Uterus (tissue), 2 donors: Measurements from ENCODE around the gene DDC.

Experiments used
- CTCF ChIP-seq, 4 experiments: fragments of 200-600 bp in 2 of 4; fragments of 450-650 bp in 2 of 4; sonication (generic) in 2 of 4; IDR thresholded peaks; one replicate each; pipeline ENCODE4 v1.5.1; 2016 to 2019; ENCODE audit warnings: antibody characterized with exemption in 4 of 4, mild to moderate bottlenecking in 2 of 4, moderate library complexity in 1 of 4
- POLR2A ChIP-seq, 2 donors: fragments of 450-650 bp; IDR thresholded peaks; one replicate each; pipeline ENCODE4 v1.6.1; 2016; ENCODE audit warnings: antibody characterized with exemption in 2 of 2, mild to moderate bottlenecking in 1 of 2, moderate library complexity in 1 of 2

GRCh38 chr7:50486512-50486911 lies 78.7 kb downstream of the DDC start:
- TF ChIP-seq CTCF (IDR thresholded peaks at IDR 0.05) (no peak), POLR2A (IDR thresholded peaks at IDR 0.05) (no peak)
